BJ (cell line): Measurements from ENCODE around the gene ACOX2. TPM values are rescaled to one million over a fixed set of nuclear protein-coding genes. Genes with fewer than 3 reads are reported as not detected.

Source experiments
- CTCF ChIA-PET: fragments of 350-600 bp; formaldehyde crosslinking; extraction: SDS; loops from one replicate; lab custom pipeline; 2021; ENCODE audit warnings: antibody characterized with exemption, inconsistent platforms; lab: Yijun Ruan, JAX
- POLR2A ChIA-PET: fragments of 300-600 bp; sonication (Branson Sonifier 250); formaldehyde crosslinking; extraction: SDS; loops from one replicate; lab custom pipeline; 2021; ENCODE audit warnings: antibody characterized with exemption; lab: Charles Lee
- DNase-seq: peaks from one replicate; pipeline ENCODE4 v3.0.0-alpha.2; 2011; ENCODE audit warnings: low read depth
- H3K27me3 ChIP-seq: 2 replicates; pipeline ENCODE4 v1.6.0; 2011; ENCODE audit warnings: low read length; ENCODE audit not compliant: control insufficient read depth, insufficient read depth
- H3K36me3 ChIP-seq: 2 replicates; pipeline ENCODE4 v1.5.1; 2011; ENCODE audit warnings: low read length; ENCODE audit not compliant: control insufficient read depth, insufficient read depth
- H3K4me3 ChIP-seq: 2 replicates; pipeline ENCODE4 v1.5.1; 2011; ENCODE audit warnings: low read depth, mild to moderate bottlenecking, control low read depth, low read length
- polyA plus RNA-seq: library from polyadenylated mRNA; depleted of rRNA; stranded (reverse); fragments of >200 nt; gene quantifications from 2 replicates; pipeline ENCODE4 v1.2.3, GENCODE V29; 2011
- TF ChIP-seq, protein P1 (sequence below): IDR thresholded peaks from 2 replicates; pipeline ENCODE4 v1.5.1; 2011; ENCODE audit warnings: low read depth, mild to moderate bottlenecking, control low read depth, inconsistent platforms, low read length, moderate library complexity; ENCODE audit not compliant: insufficient read depth

ACOX2 gene
- polyA plus RNA-seq, 1 experiment = 39.6 TPM

DNA sequence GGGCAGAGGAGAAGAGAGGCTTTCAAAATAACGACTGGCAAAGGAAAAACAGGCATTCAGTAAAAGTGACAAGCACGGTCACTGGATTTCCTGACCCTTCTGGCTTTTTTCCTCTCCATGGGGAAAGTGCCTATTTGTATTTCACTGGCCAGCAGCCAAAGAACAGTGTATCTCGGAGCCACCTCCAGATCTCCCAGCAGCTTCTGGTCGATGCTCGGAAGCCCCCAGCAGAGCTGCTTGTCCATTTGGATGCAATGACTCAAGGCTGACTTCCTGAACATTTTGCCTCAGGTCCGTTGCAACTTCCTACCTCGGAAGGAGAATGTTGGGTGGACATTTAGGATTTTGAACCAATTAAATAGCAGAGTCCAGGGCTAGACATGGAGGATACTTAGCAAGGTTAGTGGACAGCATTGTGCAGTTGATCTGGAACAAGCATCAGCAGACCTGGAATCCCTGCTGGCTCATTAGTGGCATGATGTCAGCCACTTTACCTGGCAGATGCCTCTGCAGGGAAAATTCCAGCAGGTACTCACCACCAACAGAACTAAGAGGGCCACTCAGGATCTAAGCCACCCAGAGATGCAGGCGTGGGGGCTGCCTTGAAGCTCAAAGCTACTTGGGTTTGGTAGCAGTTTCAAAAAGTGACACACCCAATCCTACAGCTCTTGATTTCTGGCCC, 39.1 kb upstream of the ACOX2 start:
- Histone ChIP-seq H3K4me3 (no peak overlapping the region), H3K27me3 (no peaks in the 10 kb centered on the region), H3K36me3 (no peaks in the 10 kb centered on the region)
- TF ChIP-seq, protein P1, sequence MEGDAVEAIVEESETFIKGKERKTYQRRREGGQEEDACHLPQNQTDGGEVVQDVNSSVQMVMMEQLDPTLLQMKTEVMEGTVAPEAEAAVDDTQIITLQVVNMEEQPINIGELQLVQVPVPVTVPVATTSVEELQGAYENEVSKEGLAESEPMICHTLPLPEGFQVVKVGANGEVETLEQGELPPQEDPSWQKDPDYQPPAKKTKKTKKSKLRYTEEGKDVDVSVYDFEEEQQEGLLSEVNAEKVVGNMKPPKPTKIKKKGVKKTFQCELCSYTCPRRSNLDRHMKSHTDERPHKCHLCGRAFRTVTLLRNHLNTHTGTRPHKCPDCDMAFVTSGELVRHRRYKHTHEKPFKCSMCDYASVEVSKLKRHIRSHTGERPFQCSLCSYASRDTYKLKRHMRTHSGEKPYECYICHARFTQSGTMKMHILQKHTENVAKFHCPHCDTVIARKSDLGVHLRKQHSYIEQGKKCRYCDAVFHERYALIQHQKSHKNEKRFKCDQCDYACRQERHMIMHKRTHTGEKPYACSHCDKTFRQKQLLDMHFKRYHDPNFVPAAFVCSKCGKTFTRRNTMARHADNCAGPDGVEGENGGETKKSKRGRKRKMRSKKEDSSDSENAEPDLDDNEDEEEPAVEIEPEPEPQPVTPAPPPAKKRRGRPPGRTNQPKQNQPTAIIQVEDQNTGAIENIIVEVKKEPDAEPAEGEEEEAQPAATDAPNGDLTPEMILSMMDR = no peak
- DNase-seq = no peak
- ChIA-PET CTCF (interaction anchor here (2.0 to 16.7 kb wide), 3 partner anchors 9 to 51 kb away, joined by 7 to 371 read pairs (median 14); no protein-coding TSS in a partner anchor), POLR2A (no interaction called here)

DNA sequence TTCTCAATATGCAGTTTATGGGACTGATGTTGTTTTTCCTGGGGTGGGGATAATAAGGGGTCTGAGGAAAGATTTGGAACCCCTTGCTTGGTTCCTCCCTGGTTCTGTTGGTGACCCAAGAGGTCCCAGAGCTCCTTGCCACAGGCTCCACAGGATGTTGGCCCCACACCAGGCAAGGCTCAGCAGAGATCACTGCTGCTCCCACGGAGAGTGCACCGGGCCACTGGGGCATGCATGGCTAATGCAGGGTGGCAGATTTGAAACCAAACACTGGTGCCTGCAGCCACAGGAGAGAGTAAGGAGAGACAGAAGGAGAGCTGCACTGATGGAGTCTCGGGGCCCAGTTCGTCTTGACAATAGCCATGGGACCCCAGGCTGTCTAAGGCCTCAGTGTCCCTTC, 37.7 kb upstream of the ACOX2 start:
- ChIA-PET POLR2A (no interaction called here), CTCF (interaction anchor here (1.0 to 16.7 kb wide), 4 partner anchors 9 to 52 kb away, joined by 3 to 371 read pairs (median 10); no protein-coding TSS in a partner anchor)

DNA sequence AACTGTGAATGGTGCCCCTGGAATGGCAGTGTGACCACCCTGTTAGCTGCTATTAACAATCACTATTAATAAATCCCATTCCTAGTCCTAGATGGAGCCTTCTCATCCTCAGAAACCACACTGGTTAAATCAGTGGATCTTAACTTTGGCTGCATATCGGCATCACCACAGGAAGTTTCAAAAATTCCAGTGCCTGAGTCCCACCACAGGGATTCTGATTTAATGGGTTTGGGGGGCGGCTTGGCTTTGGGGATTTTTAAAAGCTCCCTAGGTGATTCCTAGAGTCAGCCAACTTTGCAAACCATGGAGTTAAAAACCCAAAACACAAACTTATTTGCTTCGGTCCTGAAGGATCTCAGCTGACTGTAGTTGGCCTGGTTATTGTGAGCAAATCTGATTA, 37.1 kb upstream of the ACOX2 start:
- ChIA-PET POLR2A (interaction anchor here (0.6 kb wide), 1 partner anchor 11 kb away, joined by 4 read pairs; no protein-coding TSS in a partner anchor), CTCF (interaction anchor here (1.0 to 16.7 kb wide), 5 partner anchors 11 to 67 kb away, joined by 3 to 371 read pairs (median 6); no protein-coding TSS in a partner anchor)
- Histone ChIP-seq H3K27me3 (no peaks in the 10 kb centered on the region), H3K36me3 (no peaks in the 10 kb centered on the region), H3K4me3 (no peak overlapping the region)
- no peak for DNase-seq
- TF ChIP-seq, protein P1 = no peak

More for the DNA sequence above, 37.7 kb upstream of the ACOX2 start:
- no peak overlapping the region for H3K4me3 ChIP-seq
- no peak for DNase-seq
- no peaks in the 10 kb centered on the region for H3K27me3 ChIP-seq
- TF ChIP-seq, protein P1 = no peak
- H3K36me3 ChIP-seq = no peaks in the 10 kb centered on the region

GRCh38 chr3:58573640-58574039, 36.6 kb upstream of the ACOX2 start:
- POLR2A ChIA-PET = no interaction called here
- no peak overlapping the region for H3K4me3 ChIP-seq
- TF ChIP-seq, protein P1 = no peak
- CTCF ChIA-PET = interaction anchor here (1.0 to 16.7 kb wide), 3 partner anchors 12 to 67 kb away, joined by 3 to 371 read pairs (median 6); no protein-coding TSS in a partner anchor
- H3K27me3 ChIP-seq = no peaks in the 10 kb centered on the region
- no peak for DNase-seq
- no peaks in the 10 kb centered on the region for H3K36me3 ChIP-seq

- TF ChIP-seq, protein P1 = no peak
- Histone ChIP-seq H3K27me3 (no peaks in the 10 kb centered on the region), H3K4me3 (no peak overlapping the region), H3K36me3 (no peaks in the 10 kb centered on the region)
- no peak for DNase-seq
- POLR2A ChIA-PET = no interaction called here
- CTCF ChIA-PET = interaction anchor here (0.8 to 16.7 kb wide), 4 partner anchors 11 to 480 kb away, joined by 3 to 371 read pairs (median 6); no protein-coding TSS in a partner anchor
These were observed 35.7 kb upstream of the ACOX2 start for GRCh38 chr3:58572634-58573230.
